Measurements from ENCODE around the gene KDF1.
A peak's percentile ranks its signal among the peaks of the same experiment; 100 is the strongest.

The KDF1 gene

DNA sequence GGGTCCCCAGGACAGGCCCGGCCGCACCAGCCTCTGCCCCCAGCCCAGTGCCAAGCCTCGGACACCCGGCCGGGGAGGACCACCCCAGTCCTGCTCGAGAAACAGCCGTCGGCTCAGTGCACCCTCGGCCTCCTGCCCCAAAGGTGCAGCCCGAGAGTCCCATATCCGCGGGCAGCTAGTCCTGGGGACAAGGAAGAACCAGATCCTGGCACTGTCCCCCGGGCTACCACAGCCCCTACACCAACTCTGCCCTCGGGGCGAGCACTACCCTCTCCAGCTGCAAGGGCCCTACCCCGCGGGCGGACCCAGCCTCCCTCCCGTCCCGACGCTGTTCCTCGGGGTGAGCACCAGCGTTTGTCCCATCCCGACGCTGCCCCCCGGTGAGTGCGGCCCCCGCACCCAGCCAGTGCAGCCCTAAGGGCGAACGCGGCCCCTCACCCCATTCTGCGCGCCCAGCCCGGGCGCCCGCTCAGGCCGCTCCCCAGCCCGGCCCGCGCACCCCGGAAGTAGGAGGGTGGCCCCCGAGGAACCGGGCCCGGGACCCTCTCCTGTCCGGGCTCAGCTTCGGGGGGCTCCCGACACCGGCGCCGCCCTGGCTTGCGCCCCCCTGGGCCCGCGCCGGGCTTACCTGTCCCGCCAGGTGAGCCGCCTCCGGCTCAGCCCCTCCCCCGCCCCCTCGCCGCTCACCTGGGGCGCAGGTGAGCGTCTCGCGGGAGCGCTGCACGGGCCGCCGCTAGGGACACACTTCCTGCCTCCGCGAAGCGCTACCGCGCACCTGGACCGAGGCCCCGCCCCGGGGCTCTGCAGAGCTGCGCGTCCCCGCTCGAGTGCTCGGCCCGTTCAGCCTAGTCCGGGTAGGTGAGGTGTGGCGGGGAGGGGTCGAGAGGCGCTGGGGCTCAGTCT, at the start of gene KDF1:
Gene KDF1 (minus strand): TSS at position 747 of the 903 bp plus-strand sequence. CDS start 8,088 bp downstream, outside the sequence.
- peak within 1 kb of the TSS; percentile 62 for H3K4me3 ChIP-seq (ENCODE audit: low read depth, low read length)

GRCh38 chr1:27009601-27010197, 49.4 kb upstream of the KDF1 start:
- no peak overlapping the region for H3K4me3 ChIP-seq (ENCODE audit: low read depth, low read length)
- no peaks in the 10 kb centered on the region for H3K9me3 ChIP-seq (ENCODE audit: severe bottlenecking)
- DNase-seq: no peak
- TF ChIP-seq, protein P1, sequence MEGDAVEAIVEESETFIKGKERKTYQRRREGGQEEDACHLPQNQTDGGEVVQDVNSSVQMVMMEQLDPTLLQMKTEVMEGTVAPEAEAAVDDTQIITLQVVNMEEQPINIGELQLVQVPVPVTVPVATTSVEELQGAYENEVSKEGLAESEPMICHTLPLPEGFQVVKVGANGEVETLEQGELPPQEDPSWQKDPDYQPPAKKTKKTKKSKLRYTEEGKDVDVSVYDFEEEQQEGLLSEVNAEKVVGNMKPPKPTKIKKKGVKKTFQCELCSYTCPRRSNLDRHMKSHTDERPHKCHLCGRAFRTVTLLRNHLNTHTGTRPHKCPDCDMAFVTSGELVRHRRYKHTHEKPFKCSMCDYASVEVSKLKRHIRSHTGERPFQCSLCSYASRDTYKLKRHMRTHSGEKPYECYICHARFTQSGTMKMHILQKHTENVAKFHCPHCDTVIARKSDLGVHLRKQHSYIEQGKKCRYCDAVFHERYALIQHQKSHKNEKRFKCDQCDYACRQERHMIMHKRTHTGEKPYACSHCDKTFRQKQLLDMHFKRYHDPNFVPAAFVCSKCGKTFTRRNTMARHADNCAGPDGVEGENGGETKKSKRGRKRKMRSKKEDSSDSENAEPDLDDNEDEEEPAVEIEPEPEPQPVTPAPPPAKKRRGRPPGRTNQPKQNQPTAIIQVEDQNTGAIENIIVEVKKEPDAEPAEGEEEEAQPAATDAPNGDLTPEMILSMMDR (IDR thresholded peaks at IDR 0.05; ENCODE audit: low read depth, low read length): no peak
- H3K27ac ChIP-seq: no peak overlapping the region
- H3K36me3 ChIP-seq: no peaks in the 10 kb centered on the region
- H3K27me3 ChIP-seq (ENCODE audit: insufficient read depth, low read depth, severe bottlenecking): no peaks in the 10 kb centered on the region

More for the DNA sequence above, at the start of gene KDF1:
- Histone ChIP-seq H3K27me3 (ENCODE audit: insufficient read depth, low read depth, severe bottlenecking) (peaks cover 26% of the 10 kb centered on the region), H3K36me3 (no peaks in the 10 kb centered on the region), H3K27ac (no peak within 1 kb of the TSS), H3K9me3 (ENCODE audit: severe bottlenecking) (no peaks in the 10 kb centered on the region)
- TF ChIP-seq, protein P1 (IDR thresholded peaks at IDR 0.05; ENCODE audit: low read depth, low read length): peak; percentile 58
- DNase-seq: peak; percentile 62

DNA sequence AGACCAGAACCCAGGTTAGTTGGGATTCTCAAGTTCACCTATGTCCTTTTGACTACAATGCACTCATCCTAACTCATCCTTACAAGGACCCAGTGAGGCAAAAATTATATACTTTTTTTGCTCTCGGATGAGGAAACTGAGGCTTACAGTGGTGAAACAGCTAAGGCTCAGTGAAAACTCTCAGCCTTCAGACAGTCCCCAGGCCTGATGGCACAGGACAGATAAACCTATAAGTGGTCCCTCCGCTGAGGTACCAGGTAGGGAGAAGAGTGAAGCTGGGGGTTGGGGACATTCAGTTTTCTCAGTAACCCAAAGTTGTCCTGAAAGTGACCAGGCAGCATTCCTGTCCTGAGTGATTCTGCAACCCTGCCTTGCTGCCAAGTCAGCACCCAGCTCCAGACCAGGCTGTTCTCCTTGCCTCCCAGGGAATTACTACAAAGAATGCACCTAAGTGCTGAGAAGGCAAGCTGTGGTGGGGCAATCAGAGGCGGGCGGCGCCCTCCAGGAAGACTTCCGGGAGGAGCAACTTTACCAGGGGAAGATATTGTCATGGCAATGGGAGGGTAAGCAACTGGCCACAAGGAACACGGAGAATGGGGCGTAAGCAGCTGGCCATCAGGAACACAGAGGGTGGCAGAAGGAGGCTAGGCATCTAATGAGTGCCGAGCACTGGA, 47.8 kb upstream of the KDF1 start:
- H3K36me3 ChIP-seq: no peaks in the 10 kb centered on the region
- TF ChIP-seq, protein P1 (IDR thresholded peaks at IDR 0.05; ENCODE audit: low read depth, low read length): no peak
- no peak overlapping the region for H3K27ac ChIP-seq
- no peaks in the 10 kb centered on the region for H3K9me3 ChIP-seq (ENCODE audit: severe bottlenecking)
- no peaks in the 10 kb centered on the region for H3K27me3 ChIP-seq (ENCODE audit: insufficient read depth, low read depth, severe bottlenecking)
- no peak for DNase-seq
- no peak overlapping the region for H3K4me3 ChIP-seq (ENCODE audit: low read depth, low read length)

DNA sequence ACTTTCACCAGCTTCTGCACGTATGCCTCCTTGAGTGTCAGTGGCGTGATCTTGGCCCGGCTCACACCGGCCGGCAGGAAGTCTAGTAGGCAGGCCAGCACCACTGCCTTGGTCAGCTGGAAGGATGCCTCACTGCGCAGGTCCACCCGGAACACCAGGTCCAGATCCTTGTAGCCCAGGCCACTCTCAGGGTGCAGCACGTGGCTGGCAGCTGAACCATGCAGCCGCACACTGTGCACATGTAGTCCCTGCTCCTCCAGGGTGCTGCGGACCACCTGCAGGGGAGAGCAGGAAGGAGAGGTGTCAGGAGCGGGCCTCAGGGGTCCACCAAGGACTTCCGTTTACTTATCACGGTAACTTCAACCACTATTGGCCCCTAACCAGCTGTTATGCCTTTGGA, 46.4 kb upstream of the KDF1 start:
- TF ChIP-seq, protein P1 (IDR thresholded peaks at IDR 0.05; ENCODE audit: low read depth, low read length): no peak
- Histone ChIP-seq H3K27me3 (ENCODE audit: insufficient read depth, low read depth, severe bottlenecking) (no peaks in the 10 kb centered on the region), H3K27ac (no peak overlapping the region), H3K36me3 (no peaks in the 10 kb centered on the region), H3K9me3 (ENCODE audit: severe bottlenecking) (no peaks in the 10 kb centered on the region), H3K4me3 (ENCODE audit: low read depth, low read length) (no peak overlapping the region)
- no peak for DNase-seq

DNA sequence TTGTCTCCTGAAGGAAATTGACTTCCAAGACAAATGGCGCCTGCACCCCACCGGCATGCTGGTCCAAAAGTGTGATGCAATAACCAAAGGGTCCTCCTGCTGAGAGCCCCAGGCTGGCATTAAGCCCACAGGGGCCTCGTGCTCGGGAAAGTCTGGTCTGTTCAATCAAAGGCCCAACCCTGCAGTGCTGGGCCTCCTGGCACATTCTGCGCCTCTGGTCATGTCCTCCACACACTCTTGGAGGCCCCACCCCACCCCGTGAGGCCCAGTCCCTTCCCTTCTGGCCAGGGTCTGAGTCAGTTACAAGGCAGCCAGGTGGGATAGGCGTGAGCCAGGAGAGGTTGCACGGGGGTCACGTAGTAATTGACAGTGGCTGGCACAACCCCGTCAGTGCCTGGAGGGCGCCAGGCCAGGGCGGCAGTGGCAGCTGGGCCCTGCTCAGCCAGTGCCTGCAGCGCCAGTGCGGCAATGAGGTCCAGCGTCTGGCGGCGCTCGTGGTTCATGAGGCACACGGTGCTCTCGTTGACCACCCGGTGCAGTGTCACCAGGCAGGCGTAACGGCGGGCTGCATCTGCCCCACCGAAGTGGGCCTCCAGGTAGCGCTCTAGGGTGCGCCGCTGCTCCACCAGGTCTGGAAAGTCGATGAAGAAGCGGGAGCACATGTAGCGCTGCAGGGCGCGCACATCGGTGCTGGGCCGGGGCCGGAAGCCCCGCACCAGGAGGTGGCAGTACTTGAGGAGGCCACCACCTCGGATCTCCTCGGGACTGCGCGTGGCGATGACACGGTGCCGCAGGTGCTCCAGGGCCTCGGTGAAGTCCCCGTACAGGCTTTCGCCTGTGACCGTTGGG, 45.6 kb upstream of the KDF1 start:
- DNase-seq: no peak
- no peaks in the 10 kb centered on the region for H3K27me3 ChIP-seq (ENCODE audit: insufficient read depth, low read depth, severe bottlenecking)
- H3K9me3 ChIP-seq (ENCODE audit: severe bottlenecking): no peaks in the 10 kb centered on the region
- H3K4me3 ChIP-seq (ENCODE audit: low read depth, low read length): no peak overlapping the region
- TF ChIP-seq, protein P1 (IDR thresholded peaks at IDR 0.05; ENCODE audit: low read depth, low read length): no peak
- H3K27ac ChIP-seq: no peak overlapping the region
- H3K36me3 ChIP-seq: no peaks in the 10 kb centered on the region
